Daoy (cell line): Measurements from ENCODE around the gene RASSF9. TPM values are rescaled to one million over a fixed set of nuclear protein-coding genes. Genes with fewer than 3 reads are reported as not detected.

Experiments used
- DNase-seq: peaks from one replicate; pipeline ENCODE4 v3.0.0-alpha.2; 2015; ENCODE audit warnings: low read depth
- total RNA-seq: library from RNA; depleted of rRNA; stranded (reverse); fragments of >200 nt; shearing (Covaris generic); gene quantifications from 2 replicates; pipeline ENCODE4 v1.2.3, GENCODE V29; 2014; rRNA removed

RASSF9 gene
- 0.34 and 0.80 TPM in 2 replicates for total RNA-seq

- peak; percentile 73 for DNase-seq
Observed at GRCh38 chr12:85836197-85837090, at the start of gene RASSF9. RASSF9 (minus strand) TSS chr12:85836409; CDS start chr12:85836201, 208 bp downstream.

DNA sequence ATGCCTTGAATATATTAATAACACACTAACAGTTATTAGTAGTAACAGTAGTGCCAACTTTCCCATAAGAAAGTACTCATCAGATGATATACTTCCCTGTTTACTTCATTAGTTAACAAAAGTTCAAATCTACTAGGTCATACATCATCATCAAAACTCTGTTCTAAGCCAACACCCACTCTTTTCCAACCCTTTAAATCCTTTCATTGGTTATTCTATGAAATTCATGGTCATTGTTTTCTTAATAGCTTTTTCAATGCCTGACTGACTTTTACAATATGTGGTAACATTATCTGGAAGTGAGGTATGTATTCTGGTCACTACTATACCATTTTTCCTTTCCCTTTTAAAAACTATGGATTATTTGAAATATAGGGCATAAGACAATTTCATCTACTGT, 47.6 kb upstream of the RASSF9 start:
- no peak for DNase-seq

GRCh38 chr12:85877459-85877858, 41.2 kb upstream of the RASSF9 start:
- no peak for DNase-seq

DNA sequence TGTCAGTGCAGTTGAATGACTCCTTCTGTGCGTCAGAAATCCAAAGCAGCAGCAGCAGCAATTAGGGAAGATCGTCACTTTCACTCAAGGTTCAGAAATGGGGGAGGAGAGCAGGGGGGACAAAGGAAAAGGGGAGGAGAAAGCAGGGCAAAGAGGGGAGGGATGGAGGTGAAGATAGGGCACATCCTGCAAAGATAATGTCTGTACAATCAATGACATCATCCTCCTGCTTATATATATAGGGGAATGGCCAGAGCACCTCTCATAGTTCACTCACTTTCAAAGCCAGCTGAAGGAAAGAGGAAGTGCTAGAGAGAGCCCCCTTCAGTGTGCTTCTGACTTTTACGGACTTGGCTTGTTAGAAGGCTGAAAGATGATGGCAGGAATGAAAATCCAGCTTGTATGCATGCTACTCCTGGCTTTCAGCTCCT, 37.8 kb upstream of the RASSF9 start, which contains the start of gene NTS:
TSS of gene NTS (plus strand) at position 265 of the 431 bp plus-strand sequence. CDS start at position 374, 109 bp downstream.
- DNase-seq = peak; percentile 5

- peak; percentile 44 for DNase-seq
Observed at GRCh38 chr12:85872497-85873091, 36.4 kb upstream of the RASSF9 start.

- DNase-seq = peak; percentile 45
Observed at GRCh38 chr12:85866986-85867776, 31.0 kb upstream of the RASSF9 start.

- peak; percentile 42 for DNase-seq
Observed at GRCh38 chr12:85865890-85866289, 29.7 kb upstream of the RASSF9 start.

GRCh38 chr12:85856966-85857365, 20.8 kb upstream of the RASSF9 start:
- no peak for DNase-seq

GRCh38 chr12:85855305-85855704, 19.1 kb upstream of the RASSF9 start:
- no peak for DNase-seq

- no peak for DNase-seq
Observed at GRCh38 chr12:85849344-85849743, 13.1 kb upstream of the RASSF9 start.

GRCh38 chr12:85843606-85844310, 7.5 kb upstream of the RASSF9 start:
- no peak for DNase-seq

DNA sequence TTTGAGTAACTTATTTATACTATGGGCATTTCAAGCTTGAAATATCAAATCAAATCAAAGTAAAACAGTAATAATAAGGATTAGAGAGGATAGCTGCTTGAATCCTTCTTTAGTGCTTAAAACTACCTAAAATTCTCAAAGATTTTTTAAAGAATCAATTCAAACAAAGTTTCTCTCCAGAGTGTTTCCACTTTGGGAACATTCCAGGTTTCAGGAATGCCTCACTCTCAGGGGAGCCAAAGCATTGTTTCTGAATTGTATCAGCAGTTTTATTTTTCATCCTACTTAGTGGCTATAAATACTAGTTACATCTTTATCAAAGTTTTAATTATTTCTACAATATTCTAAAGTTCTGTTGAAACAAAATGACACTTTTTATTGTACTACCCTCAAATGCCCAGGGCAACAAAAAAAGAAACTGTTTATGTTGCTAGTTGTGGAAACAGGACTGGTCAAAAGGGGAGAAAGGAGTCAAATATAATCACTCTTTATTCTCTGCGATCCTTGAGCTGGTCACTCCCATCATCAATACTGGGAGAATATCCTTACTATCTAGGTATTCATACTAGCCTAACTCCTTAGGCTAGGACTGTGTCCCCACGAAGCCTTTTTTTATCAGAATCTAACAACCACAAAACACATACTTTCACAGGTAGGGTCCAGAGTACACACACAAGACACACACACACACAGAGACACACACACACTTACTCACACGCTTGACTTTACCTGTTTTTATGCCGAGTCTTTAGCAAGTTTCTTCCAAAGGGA, 598 bp downstream of the RASSF9 start:
- no peak for DNase-seq

DNA sequence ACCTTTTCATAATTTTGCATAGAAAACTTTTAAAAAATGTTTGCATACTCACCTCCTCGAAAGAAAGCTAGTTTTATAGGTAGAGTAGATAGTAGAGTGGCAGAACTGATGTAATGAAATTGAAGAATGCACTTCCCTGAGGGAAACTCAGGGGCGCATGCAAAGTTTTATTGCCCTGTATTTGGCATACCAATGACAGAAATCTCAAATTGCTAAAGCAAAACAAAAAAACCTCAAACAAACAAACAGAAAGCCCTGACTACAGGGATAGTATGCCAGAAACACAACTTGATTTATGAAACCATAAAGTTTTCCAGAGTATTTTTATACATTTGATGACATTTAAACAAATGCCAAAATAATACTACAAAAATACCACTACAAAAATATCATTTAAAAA, 1.8 kb downstream of the RASSF9 start:
- DNase-seq = no peak

GRCh38 chr12:85833579-85833978, 2.6 kb downstream of the RASSF9 start:
- no peak for DNase-seq

- no peak for DNase-seq
Observed at GRCh38 chr12:85831327-85831990, 4.8 kb downstream of the RASSF9 start.

DNA sequence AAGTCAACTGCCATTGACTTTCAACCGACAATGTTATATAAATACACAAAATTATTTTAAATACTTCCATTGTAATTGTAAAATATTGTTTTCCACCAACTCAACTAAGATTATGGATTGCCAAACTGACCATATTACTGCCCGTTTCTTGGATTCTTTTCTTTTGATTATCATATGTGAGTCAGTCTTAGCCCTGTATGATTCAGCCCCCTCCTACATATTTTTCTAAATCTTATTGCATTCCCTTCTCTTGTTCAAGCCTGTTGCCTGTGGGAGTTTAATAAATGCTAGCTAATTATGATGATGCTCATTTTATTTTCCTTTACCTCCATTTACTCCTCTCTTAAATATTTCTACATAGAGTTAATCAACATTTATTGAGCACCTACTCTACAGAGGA, 6.8 kb downstream of the RASSF9 start:
- no peak for DNase-seq

- no peak for DNase-seq
Observed at GRCh38 chr12:85828576-85828975, 7.6 kb downstream of the RASSF9 start.

DNA sequence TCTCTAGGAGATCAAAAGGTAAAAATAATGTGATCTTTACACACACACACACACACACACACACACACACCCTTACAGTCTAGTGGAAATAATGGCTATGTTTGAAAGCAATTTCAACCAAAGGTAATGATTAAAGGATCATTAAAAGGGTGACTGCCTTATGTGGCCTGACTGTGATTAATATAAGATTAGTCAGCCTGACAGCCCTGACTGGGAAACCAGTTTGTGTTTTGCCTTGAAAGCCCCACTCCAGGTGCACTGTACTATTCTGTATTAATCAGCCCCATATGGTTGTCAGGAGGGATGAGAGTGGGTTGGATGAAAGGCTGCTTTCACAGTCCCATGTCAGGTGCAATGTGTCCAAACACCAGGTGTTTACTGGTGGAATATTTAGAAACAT, 10.5 kb downstream of the RASSF9 start:
- no peak for DNase-seq

DNA sequence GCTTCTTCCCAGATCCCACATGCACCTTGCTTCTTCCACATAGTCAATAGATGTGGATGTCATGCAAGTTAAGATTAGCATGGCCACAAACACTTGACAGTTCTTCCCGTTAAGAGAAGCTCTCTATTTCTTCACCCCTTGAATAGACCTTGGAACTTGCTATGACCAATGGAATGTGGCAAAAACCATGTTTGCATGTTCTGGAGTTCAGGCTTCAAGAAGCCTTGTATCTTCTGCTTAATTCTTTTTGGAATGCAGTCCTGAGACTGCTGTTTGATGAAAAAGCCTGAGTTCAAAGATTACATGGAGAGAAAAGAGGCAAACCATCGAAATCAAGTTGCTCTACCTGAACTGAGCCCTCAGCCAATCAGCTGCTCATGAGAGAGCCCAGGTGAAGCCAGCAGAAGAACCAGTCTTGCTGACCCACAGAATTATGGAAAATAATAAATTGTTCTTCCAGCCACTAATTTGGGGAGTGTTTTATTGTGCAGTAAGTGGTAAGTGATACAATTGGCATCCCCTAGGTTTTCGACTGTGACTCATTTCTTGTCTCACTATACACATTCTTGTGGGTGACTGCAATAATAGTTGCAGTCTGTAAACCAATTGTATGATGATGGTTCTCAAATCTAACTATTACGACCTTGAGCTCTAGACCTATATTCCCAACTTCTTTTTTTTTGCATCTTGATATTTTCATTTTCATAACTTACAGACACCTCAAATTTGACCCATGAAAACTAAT, 12.6 kb downstream of the RASSF9 start:
- peak; percentile 76 for DNase-seq
